ENCODE measurements around the gene PKIB. TPM values are rescaled to one million over a fixed set of nuclear protein-coding genes. Genes with fewer than 3 reads are reported as not detected.
A peak's percentile ranks its signal among the peaks of the same experiment; 100 is the strongest.

The PKIB gene
- total RNA-seq, 1 experiment from 2014 or later, result 28.0 TPM

DNA sequence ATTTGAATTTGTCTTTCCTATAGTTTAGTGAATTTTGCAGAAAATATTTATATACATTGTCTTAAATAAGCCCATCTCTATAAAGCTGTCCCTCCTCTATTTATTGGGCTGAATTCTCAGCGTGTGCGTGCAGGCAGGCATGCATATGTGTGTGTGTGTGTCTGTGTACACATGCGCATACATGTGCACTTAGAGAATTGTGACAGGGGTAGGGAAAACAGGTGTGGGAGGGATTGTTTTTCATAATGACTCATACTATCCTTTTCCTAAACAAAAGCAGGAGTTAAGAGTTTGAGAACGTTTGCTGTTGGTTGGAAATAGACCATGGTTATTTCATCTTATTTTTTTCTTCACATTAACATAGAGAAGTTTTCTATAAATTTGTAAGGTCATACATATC is 126.0 kb downstream of the PKIB start:
- H3K27ac ChIP-seq (ENCODE audit: low read length), result no peak overlapping the region
- no peaks in the 10 kb centered on the region for H3K9me2 ChIP-seq (replicated peaks; ENCODE audit: low read length)
- H3K9me3 ChIP-seq (ENCODE audit: low read length), result no peaks in the 10 kb centered on the region
- no peaks in the 10 kb centered on the region for H3F3A ChIP-seq (ENCODE audit: low read length, unreplicated experiment)
- ATAC-seq (peak; percentile 56), DNase-seq (peak; percentile 36)
- no peak overlapping the region for H3K9ac ChIP-seq (ENCODE audit: low read length)
- no peaks in the 10 kb centered on the region for H3K27me3 ChIP-seq (ENCODE audit: low read length)
- H4K20me1 ChIP-seq (ENCODE audit: low read length), result no peaks in the 10 kb centered on the region
- ChIA-PET CTCF (no interaction called here), POLR2A (ENCODE audit: unreplicated experiment) (no interaction called here)
- H3K36me3 ChIP-seq (ENCODE audit: low read depth, low read length), result no peaks in the 10 kb centered on the region
- H3K79me2 ChIP-seq (ENCODE audit: low read length), result no peaks in the 10 kb centered on the region
- intact Hi-C loops (cut with micrococcal nuclease), result no loop called here
- H3K4me1 ChIP-seq (ENCODE audit: insufficient read depth, low read length), result peaks cover 15% of the 10 kb centered on the region; the same call in 1 of the 2 replicates
- TF ChIP-seq EZH2phosphoT487 (IDR thresholded peaks at IDR 0.05; ENCODE audit: borderline replicate concordance, low read length), result no peak
- TF ChIP-seq, protein P1, sequence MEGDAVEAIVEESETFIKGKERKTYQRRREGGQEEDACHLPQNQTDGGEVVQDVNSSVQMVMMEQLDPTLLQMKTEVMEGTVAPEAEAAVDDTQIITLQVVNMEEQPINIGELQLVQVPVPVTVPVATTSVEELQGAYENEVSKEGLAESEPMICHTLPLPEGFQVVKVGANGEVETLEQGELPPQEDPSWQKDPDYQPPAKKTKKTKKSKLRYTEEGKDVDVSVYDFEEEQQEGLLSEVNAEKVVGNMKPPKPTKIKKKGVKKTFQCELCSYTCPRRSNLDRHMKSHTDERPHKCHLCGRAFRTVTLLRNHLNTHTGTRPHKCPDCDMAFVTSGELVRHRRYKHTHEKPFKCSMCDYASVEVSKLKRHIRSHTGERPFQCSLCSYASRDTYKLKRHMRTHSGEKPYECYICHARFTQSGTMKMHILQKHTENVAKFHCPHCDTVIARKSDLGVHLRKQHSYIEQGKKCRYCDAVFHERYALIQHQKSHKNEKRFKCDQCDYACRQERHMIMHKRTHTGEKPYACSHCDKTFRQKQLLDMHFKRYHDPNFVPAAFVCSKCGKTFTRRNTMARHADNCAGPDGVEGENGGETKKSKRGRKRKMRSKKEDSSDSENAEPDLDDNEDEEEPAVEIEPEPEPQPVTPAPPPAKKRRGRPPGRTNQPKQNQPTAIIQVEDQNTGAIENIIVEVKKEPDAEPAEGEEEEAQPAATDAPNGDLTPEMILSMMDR (conservative IDR thresholded peaks at IDR 0.05; ENCODE audit: low read depth, low read length), result no peak
- no peak for TF ChIP-seq EZH2 (IDR thresholded peaks at IDR 0.05; ENCODE audit: low read length, unreplicated experiment)
- peak overlapping the region; percentile 17 for H3K4me2 ChIP-seq (ENCODE audit: low read length)
- H2AFZ ChIP-seq (ENCODE audit: low read length), result no peak overlapping the region
- no TSS peak for BruUV-seq (replicated peaks)
- H3K4me3 ChIP-seq (ENCODE audit: low read length), result no peak overlapping the region

DNA sequence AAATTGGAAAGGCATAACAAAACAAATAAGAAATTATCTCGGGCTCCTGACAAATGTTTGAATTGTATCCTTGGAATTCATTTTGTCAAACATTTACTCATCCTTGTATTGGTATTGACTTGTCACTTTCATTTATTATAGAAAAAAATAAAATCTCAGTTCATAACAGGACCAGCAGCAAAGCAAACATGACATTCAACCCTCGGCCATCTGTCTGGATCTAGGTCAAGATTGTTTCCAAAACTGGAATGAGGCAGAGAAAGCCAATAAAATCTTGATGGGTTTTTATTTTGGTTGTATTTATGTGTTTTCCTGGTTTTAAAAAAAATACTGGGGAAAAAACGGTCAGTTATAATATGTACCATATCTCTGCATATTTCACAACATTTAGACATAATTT is 126.4 kb downstream of the PKIB start:
- POLR2A ChIA-PET (ENCODE audit: unreplicated experiment), result no interaction called here
- Histone ChIP-seq H3K4me3 (ENCODE audit: low read length) (no peak overlapping the region), H4K20me1 (ENCODE audit: low read length) (no peaks in the 10 kb centered on the region), H3K27ac (ENCODE audit: low read length) (no peak overlapping the region), H3K4me2 (ENCODE audit: low read length) (peak overlapping the region; percentile 17), H3K4me1 (ENCODE audit: insufficient read depth, low read length) (peaks cover 15% of the 10 kb centered on the region; the same call in 1 of the 2 replicates), H3K9me3 (ENCODE audit: low read length) (no peaks in the 10 kb centered on the region), H3K27me3 (ENCODE audit: low read length) (no peaks in the 10 kb centered on the region), H3K9ac (ENCODE audit: low read length) (no peak overlapping the region), H3K36me3 (ENCODE audit: low read depth, low read length) (no peaks in the 10 kb centered on the region), H3F3A (ENCODE audit: low read length, unreplicated experiment) (no peaks in the 10 kb centered on the region), H2AFZ (ENCODE audit: low read length) (no peak overlapping the region), H3K9me2 (replicated peaks; ENCODE audit: low read length) (no peaks in the 10 kb centered on the region), H3K79me2 (ENCODE audit: low read length) (no peaks in the 10 kb centered on the region)
- 0 out of 2 replicates have a peak, but pooled peaks have one; percentile 22 for ATAC-seq
- CTCF ChIA-PET, result interaction anchor here (0.6 kb wide), 1 partner anchor 103 kb away, joined by 3 read pairs; no protein-coding TSS in a partner anchor
- BruUV-seq (replicated peaks), result no TSS peak
- DNase-seq, result no peak
- intact Hi-C loops (cut with micrococcal nuclease), result no loop called here
- TF ChIP-seq, protein P1 (conservative IDR thresholded peaks at IDR 0.05; ENCODE audit: low read depth, low read length), result no peak
- TF ChIP-seq EZH2phosphoT487 (IDR thresholded peaks at IDR 0.05; ENCODE audit: borderline replicate concordance, low read length) (no peak), EZH2 (IDR thresholded peaks at IDR 0.05; ENCODE audit: low read length, unreplicated experiment) (no peak)

DNA sequence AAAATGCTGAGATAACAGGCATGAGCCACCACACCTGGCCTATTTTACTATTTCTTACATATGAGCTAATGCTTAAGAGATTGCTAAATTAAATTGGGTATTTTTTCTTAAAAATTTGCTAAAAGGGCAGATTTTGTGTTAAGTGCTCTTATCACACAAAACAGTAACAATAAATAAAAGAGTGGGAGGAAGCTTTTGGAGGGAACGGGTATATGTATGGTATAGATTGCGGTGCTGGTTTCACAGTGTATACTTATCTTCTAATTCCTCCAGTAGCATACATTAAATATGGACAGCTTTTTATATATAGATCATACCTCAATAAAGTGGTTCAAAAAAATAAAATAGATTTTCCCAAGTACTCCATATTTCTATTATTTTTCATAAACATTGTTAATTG is 129.9 kb downstream of the PKIB start:
- no peaks in the 10 kb centered on the region for H3K79me2 ChIP-seq (ENCODE audit: low read length)
- H3K27me3 ChIP-seq (ENCODE audit: low read length), result no peaks in the 10 kb centered on the region
- no peak overlapping the region for H2AFZ ChIP-seq (ENCODE audit: low read length)
- H3K4me1 ChIP-seq (ENCODE audit: insufficient read depth, low read length), result peaks cover 15% of the 10 kb centered on the region; the same call in 1 of the 2 replicates
- TF ChIP-seq EZH2phosphoT487 (IDR thresholded peaks at IDR 0.05; ENCODE audit: borderline replicate concordance, low read length), result no peak
- TF ChIP-seq EZH2 (IDR thresholded peaks at IDR 0.05; ENCODE audit: low read length, unreplicated experiment), result no peak
- TF ChIP-seq, protein P1 (conservative IDR thresholded peaks at IDR 0.05; ENCODE audit: low read depth, low read length), result no peak
- H3K9ac ChIP-seq (ENCODE audit: low read length), result no peak overlapping the region
- POLR2A ChIA-PET (ENCODE audit: unreplicated experiment), result interaction anchor here (0.5 kb wide), 2 partner anchors 68 to 95 kb away, joined by 3 to 6 read pairs; no protein-coding TSS in a partner anchor
- intact Hi-C loops (cut with micrococcal nuclease), result no loop called here
- H3K27ac ChIP-seq (ENCODE audit: low read length), result no peak overlapping the region
- no peak overlapping the region for H3K4me3 ChIP-seq (ENCODE audit: low read length)
- no peak for DNase-seq
- BruUV-seq (replicated peaks), result no TSS peak
- no peaks in the 10 kb centered on the region for H4K20me1 ChIP-seq (ENCODE audit: low read length)
- no peaks in the 10 kb centered on the region for H3F3A ChIP-seq (ENCODE audit: low read length, unreplicated experiment)
- H3K4me2 ChIP-seq (ENCODE audit: low read length), result no peak overlapping the region
- no peak for ATAC-seq
- no peaks in the 10 kb centered on the region for H3K9me3 ChIP-seq (ENCODE audit: low read length)
- no peaks in the 10 kb centered on the region for H3K9me2 ChIP-seq (replicated peaks; ENCODE audit: low read length)
- H3K36me3 ChIP-seq (ENCODE audit: low read depth, low read length), result no peaks in the 10 kb centered on the region
- CTCF ChIA-PET, result no interaction called here
